Measurements from ENCODE around the gene TSPAN5. TPM values are rescaled to one million over a fixed set of nuclear protein-coding genes. Genes with fewer than 3 reads are reported as not detected.

Gene TSPAN5
- total RNA-seq, 1 donor from 2014 or later, result 25.0 TPM

GRCh38 chr4:98679738-98680137 is 21.3 kb upstream of the TSPAN5 start:
- no peak overlapping the region for H3K27ac Mint-ChIP-seq (ENCODE audit: unreplicated experiment)
- no peak overlapping the region for H3K4me3 Mint-ChIP-seq
- peaks cover 4% of the 10 kb centered on the region for H3K4me1 Mint-ChIP-seq
- no peaks in the 10 kb centered on the region for H3K27me3 Mint-ChIP-seq (ENCODE audit: low read depth)
- H3K9me3 Mint-ChIP-seq, result no peaks in the 10 kb centered on the region
- no peak for DNase-seq (ENCODE audit: low read depth, low spot score)
- TF ChIP-seq CTCF (conservative IDR thresholded peaks at IDR 0.05), result no peak
- no peaks in the 10 kb centered on the region for H3K36me3 Mint-ChIP-seq (ENCODE audit: low read depth)

DNA sequence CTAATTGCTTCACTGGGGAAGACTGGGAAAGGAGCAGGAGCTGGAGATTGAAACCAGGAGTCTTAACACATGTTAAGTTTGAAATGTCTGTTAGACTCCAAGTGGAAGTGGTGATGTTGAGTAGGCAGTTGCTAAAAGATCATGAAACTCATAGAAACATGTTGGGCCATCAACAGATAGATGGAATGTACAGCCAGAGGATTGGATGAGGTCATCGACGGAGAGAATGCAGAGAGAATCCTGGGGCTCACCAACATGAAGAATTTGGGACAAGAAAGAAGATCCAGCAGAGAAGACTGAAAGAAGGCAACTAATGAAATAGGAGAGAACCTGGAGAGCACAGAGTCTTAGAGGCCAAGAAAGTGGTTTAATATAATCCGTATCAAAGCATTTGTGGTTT is 19.4 kb upstream of the TSPAN5 start:
- DNase-seq (ENCODE audit: low read depth, low spot score), result no peak
- Mint-ChIP-seq H3K4me3 (no peak overlapping the region), H3K27ac (ENCODE audit: unreplicated experiment) (no peak overlapping the region), H3K36me3 (ENCODE audit: low read depth) (no peaks in the 10 kb centered on the region), H3K4me1 (peaks cover 4% of the 10 kb centered on the region), H3K27me3 (ENCODE audit: low read depth) (peaks cover 2% of the 10 kb centered on the region), H3K9me3 (no peaks in the 10 kb centered on the region)
- TF ChIP-seq CTCF (conservative IDR thresholded peaks at IDR 0.05), result no peak

DNA sequence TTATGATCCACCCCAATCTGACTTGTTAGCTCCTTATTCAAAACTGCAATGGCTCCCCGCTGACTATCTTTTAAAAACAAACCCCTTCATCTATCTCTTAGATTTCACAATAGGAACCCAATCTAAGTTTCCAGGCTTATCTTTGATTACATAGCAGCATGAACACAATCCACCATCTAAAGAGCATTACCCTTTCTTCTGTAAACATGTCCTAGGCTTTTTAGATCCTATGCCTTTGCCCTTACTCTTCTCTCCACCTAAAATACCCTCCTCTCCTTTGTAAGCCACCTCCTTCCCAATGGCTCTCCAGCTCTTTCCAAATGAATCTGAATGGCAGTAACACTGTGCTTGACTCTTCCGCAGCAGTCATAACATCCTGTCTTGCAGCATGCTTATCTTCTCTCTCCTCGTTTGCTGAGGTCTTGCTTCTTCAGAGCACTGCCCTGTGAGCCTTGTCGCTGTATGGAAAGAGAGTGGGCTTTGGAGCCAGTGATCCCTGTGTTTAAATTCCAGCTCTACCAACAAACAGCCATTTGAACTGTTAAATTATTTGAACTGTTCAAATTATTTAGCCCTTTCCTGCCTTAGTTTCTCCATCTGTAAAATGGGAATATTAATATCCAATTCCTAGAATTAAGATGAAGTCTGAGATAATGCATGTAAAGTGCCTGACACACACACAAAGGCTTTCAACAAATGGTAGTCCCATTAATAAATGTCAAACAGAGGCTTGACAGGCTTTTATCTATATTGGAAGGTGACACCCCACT is 16.2 kb upstream of the TSPAN5 start:
- DNase-seq (ENCODE audit: low read depth, low spot score), result no peak
- H3K9me3 Mint-ChIP-seq, result no peaks in the 10 kb centered on the region
- no peak overlapping the region for H3K4me3 Mint-ChIP-seq
- H3K27me3 Mint-ChIP-seq (ENCODE audit: low read depth), result peaks cover 6% of the 10 kb centered on the region
- H3K27ac Mint-ChIP-seq (ENCODE audit: unreplicated experiment), result no peak overlapping the region
- peaks cover under 1% of the 10 kb centered on the region for H3K4me1 Mint-ChIP-seq
- no peak for TF ChIP-seq CTCF (conservative IDR thresholded peaks at IDR 0.05)
- no peaks in the 10 kb centered on the region for H3K36me3 Mint-ChIP-seq (ENCODE audit: low read depth)

DNA sequence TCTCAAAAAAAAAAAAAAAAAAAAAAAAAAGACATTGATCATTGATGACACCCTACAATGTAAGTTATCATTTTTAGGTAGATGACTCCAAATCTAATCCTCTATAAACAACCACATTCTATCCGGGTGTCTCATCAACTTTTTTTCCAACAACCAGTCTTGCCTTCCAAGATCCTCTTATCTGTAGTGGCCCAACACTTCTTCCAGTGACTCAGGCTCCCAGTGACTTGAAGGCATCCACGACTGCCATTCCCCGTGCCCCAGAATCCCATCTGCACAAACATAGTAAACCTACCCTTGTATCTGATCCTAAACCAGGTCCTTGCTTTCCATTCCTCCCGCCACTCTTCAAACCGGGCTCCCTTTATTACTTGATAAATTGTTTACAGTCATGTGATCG is 15.6 kb upstream of the TSPAN5 start:
- H3K9me3 Mint-ChIP-seq, result no peaks in the 10 kb centered on the region
- no peak for DNase-seq (ENCODE audit: low read depth, low spot score)
- H3K27me3 Mint-ChIP-seq (ENCODE audit: low read depth), result peaks cover 6% of the 10 kb centered on the region
- TF ChIP-seq CTCF (conservative IDR thresholded peaks at IDR 0.05), result no peak
- no peaks in the 10 kb centered on the region for H3K4me1 Mint-ChIP-seq
- no peak overlapping the region for H3K27ac Mint-ChIP-seq (ENCODE audit: unreplicated experiment)
- H3K4me3 Mint-ChIP-seq, result no peak overlapping the region
- H3K36me3 Mint-ChIP-seq (ENCODE audit: low read depth), result no peaks in the 10 kb centered on the region

DNA sequence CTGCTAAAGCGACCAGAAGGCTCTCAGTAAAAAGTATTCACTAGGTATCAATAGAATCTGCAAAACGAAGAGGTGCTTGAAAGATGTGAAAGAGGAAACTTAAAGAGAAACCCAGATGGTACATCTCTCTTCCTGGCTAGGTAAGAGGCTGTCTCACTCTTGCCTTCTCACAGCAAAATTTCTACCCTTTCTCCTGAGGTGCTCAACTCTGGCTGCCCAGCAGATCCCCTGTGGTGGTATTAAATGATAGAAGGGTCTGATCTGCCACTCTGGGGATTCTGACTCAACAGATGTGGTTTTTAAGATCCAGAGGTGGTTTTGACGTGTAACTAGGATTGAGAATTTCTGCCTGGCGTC is 14.9 kb upstream of the TSPAN5 start:
- H3K27ac Mint-ChIP-seq (ENCODE audit: unreplicated experiment), result no peak overlapping the region
- H3K4me1 Mint-ChIP-seq, result no peaks in the 10 kb centered on the region
- no peaks in the 10 kb centered on the region for H3K9me3 Mint-ChIP-seq
- no peak overlapping the region for H3K4me3 Mint-ChIP-seq
- TF ChIP-seq CTCF (conservative IDR thresholded peaks at IDR 0.05), result no peak
- peaks cover 6% of the 10 kb centered on the region for H3K27me3 Mint-ChIP-seq (ENCODE audit: low read depth)
- no peaks in the 10 kb centered on the region for H3K36me3 Mint-ChIP-seq (ENCODE audit: low read depth)
- no peak for DNase-seq (ENCODE audit: low read depth, low spot score)
